CD4-positive, alpha-beta T cell treated with Interleukin-1 beta for 1 hour (primary cell): ENCODE data around the gene SLC16A3.
A peak's percentile ranks its signal among the peaks of the same experiment; 100 is the strongest.
"Not testable (repeated sequence)": the region's sequence is repeated elsewhere in the genome, so short reads cannot be mapped to it uniquely, and the experiment has no call there.

Source experiments
- DNase-seq, 2 donors: peaks; one replicate each; pipeline ENCODE4 v3.0.0-alpha.2; 2020 to 2022

The SLC16A3 gene

GRCh38 chr17:82228842-82229697 lies at the start of gene SLC16A3:
Gene SLC16A3, plus strand, starts transcription at chr17:82229042. Its CDS starts 6,967 bp downstream, at chr17:82236009.
- peak; percentile 79 to 84 for DNase-seq

- DNase-seq = no peak
Observed at GRCh38 chr17:82179412-82179811, 49.4 kb upstream of the SLC16A3 start.

- no peak for DNase-seq
Observed at GRCh38 chr17:82179946-82180475, 48.8 kb upstream of the SLC16A3 start.

- no peak for DNase-seq
Observed at GRCh38 chr17:82180776-82181528, 47.9 kb upstream of the SLC16A3 start.

- DNase-seq = no peak
Observed at GRCh38 chr17:82184761-82185160, 44.1 kb upstream of the SLC16A3 start.

- no peak for DNase-seq
Observed at GRCh38 chr17:82186221-82186620, 42.6 kb upstream of the SLC16A3 start.

- no peak for DNase-seq
Observed at GRCh38 chr17:82187500-82187899, 41.3 kb upstream of the SLC16A3 start.

GRCh38 chr17:82188001-82188961 lies 40.6 kb upstream of the SLC16A3 start:
- DNase-seq = no peak

- DNase-seq = not testable (repeated sequence)
Observed at GRCh38 chr17:82193050-82193449, 35.8 kb upstream of the SLC16A3 start.

- DNase-seq = no peak
Observed at GRCh38 chr17:82193520-82194220, 35.2 kb upstream of the SLC16A3 start.

- no peak for DNase-seq
Observed at GRCh38 chr17:82194765-82195164, 34.1 kb upstream of the SLC16A3 start.

GRCh38 chr17:82195675-82196672 lies 32.9 kb upstream of the SLC16A3 start:
- DNase-seq = no peak

- DNase-seq = no peak
Observed at GRCh38 chr17:82198092-82198491, 30.8 kb upstream of the SLC16A3 start.

- DNase-seq = no peak
Observed at GRCh38 chr17:82199496-82199895, 29.3 kb upstream of the SLC16A3 start.

GRCh38 chr17:82200135-82200534 lies 28.7 kb upstream of the SLC16A3 start:
- no peak for DNase-seq

- peak; percentile 78 to 81 for DNase-seq
Observed at GRCh38 chr17:82200743-82201497, 27.9 kb upstream of the SLC16A3 start.

GRCh38 chr17:82201498-82201910 lies 27.3 kb upstream of the SLC16A3 start:
- DNase-seq = no peak

GRCh38 chr17:82202981-82203380 lies 25.9 kb upstream of the SLC16A3 start:
- no peak for DNase-seq

GRCh38 chr17:82203920-82204319 lies 24.9 kb upstream of the SLC16A3 start:
- no peak for DNase-seq
